COLO668 (cell line): ENCODE measurements around the gene CDSN.
"Not testable (repeated sequence)": the region's sequence is repeated elsewhere in the genome, so short reads cannot be mapped to it uniquely, and the experiment has no call there.

Source experiments
- DNase-seq: peaks from one replicate; lab custom pipeline; 2025; ENCODE audit not compliant: unreplicated experiment; lab: John Stamatoyannopoulos, UW

The CDSN gene, protein sequence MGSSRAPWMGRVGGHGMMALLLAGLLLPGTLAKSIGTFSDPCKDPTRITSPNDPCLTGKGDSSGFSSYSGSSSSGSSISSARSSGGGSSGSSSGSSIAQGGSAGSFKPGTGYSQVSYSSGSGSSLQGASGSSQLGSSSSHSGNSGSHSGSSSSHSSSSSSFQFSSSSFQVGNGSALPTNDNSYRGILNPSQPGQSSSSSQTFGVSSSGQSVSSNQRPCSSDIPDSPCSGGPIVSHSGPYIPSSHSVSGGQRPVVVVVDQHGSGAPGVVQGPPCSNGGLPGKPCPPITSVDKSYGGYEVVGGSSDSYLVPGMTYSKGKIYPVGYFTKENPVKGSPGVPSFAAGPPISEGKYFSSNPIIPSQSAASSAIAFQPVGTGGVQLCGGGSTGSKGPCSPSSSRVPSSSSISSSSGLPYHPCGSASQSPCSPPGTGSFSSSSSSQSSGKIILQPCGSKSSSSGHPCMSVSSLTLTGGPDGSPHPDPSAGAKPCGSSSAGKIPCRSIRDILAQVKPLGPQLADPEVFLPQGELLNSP

DNA sequence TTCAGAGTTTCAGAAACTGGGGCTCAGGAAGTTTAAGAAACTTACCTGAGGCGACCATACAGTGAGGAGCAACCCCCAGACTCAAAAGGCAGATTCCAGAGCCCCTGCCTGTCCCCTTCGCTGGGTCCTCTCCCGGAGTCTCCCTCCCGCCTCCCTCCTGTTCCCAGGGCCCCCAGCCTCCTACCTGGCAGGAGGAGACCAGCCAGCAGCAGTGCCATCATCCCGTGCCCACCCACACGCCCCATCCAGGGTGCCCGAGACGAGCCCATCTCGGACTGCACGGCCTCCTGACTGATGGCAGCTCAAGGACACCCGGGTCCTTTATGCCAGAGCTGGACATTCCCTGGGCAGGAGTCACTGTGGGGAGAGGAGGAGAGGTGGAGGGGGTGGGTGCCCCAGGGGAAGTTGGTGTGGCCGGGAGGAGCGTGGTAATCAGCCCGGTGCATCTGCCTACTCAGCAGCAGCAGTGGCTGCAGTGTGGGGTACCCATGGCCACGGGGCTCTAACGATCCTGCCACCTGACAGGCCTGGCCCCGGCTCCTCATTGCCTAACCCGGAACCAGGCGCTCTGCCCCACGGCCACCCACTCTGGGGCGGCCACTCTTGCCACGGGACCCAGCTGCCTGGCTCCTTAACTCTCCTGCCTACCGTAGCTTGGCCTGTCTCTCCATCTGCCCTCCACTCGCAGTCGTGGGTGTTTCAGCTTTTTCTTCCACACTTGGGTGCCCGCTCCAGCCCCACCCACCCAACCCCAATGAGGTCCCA is at the start of gene CDSN:
CDSN (minus strand) TSS at position 296 of the 765 bp plus-strand sequence; CDS start at position 269, 27 bp downstream.
- DNase-seq, result no peak

DNA sequence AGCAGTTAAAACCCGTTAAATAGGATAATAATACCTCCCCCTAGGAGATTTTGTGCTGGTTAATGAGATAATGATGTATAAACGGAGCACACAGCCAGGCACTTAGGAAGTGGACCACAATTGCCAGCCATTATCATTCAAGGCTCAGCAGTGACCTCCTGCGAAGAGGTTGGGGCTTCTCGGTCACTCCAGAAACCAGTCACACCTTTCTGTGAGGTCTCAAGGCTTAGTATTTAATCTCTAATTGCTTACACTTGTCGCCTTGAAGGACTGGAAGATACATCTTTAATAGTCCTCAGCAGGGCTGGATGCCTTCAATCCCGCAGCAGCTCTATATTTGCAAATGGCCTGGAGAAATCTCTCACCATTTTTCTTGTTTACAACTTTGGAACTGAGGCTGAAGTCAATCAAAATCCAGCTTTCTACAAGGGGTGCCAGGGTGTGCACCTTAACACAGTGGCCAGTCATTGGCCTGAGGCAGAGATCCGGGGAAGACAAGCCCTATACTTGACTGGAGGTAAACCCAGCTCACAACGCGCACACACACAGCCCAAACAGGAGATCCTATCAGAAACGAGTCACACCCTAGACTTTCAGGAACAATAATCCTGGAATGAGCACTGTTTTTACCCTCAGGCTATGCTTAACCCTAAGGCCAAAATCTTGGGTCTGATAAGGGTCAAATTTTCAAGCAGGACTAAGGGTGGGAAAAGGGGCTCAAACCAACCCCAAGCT is 49.0 kb upstream of the CDSN start:
- DNase-seq, result no peak

DNA sequence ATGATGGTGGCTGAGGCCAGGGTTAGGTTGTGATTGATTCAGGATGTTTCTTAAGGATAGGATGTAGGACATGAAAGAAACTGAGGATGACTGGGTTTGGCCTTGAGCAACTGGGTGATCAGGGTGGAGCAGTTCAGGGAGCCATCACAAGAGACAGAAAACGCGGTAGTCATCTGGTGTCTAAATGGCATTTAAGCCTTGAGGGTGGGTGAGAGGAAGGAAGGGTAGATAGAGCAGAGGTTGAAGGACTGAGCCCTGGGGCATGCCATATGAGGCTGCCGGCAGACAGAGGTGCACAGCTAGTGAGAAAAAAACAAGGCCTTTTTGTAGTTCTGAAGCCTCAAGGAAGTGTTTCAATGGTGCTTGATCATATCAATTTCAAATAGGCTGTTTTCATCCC is 48.4 kb upstream of the CDSN start:
- DNase-seq, result no peak

GRCh38 chr6:31165986-31166385 is 45.7 kb upstream of the CDSN start:
- DNase-seq, result no peak

- DNase-seq, result not testable (repeated sequence)
Measured at GRCh38 chr6:31165064-31165832, 45.0 kb upstream of the CDSN start.

DNA sequence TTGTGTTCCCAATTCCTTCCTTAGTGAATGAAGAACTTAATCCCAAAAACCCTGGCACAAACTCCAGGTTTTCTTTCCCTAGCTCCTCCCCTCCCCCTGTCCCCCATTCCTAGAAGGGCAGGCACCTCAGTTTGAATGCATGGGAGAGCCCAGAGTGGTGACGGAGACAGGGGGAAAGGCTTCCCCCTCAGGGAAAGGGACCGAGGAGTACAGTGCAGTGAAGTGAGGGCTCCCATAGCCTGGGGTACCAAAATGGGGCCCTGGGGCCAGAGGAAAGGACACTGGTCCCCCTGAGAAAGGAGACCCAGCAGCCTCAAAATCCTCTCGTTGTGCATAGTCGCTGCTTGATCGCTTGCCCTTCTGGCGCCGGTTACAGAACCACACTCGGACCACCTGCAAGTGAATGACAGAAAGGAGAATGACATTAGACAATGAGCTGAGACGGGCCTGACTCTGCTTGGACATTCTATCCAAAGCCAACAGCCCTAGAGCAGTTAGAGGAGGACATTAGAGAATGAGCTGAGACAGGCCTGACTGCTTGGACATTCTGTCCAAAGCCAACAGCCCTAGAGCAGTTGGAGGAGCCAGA is 44.3 kb upstream of the CDSN start:
- DNase-seq, result not testable (repeated sequence)

GRCh38 chr6:31163922-31164321 is 43.7 kb upstream of the CDSN start:
- no peak for DNase-seq

DNA sequence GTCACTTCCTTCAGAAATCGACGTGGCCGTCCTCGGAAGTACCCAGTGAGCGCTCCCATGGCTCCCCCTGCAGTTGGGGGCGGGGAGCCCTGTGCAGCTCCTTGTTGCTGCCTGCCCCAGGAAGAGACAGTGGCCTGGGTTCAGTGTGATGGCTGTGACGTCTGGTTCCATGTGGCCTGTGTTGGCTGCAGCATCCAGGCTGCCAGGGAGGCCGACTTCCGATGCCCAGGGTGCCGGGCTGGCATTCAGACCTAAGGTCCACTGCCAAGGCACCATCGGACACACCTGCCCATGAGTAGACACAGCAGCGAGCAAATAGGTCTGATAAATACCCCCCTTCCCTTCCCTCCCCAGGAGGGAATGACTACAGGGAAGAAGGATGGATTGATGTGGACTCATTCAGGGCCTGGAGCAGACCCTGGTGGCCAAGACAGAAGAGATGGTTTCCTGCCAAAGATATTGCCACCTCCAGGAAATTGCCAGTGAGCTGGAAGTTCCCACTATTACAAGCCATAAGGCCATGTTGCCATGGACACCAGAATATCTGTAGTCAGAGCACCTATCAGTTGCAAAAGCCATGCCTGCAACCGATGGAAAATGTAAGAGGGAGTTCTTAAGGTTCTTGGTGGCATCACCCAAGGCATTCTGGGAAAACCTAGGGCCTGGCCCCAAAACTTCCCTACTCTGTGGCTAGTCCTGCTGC is 42.4 kb upstream of the CDSN start:
- no peak for DNase-seq

DNA sequence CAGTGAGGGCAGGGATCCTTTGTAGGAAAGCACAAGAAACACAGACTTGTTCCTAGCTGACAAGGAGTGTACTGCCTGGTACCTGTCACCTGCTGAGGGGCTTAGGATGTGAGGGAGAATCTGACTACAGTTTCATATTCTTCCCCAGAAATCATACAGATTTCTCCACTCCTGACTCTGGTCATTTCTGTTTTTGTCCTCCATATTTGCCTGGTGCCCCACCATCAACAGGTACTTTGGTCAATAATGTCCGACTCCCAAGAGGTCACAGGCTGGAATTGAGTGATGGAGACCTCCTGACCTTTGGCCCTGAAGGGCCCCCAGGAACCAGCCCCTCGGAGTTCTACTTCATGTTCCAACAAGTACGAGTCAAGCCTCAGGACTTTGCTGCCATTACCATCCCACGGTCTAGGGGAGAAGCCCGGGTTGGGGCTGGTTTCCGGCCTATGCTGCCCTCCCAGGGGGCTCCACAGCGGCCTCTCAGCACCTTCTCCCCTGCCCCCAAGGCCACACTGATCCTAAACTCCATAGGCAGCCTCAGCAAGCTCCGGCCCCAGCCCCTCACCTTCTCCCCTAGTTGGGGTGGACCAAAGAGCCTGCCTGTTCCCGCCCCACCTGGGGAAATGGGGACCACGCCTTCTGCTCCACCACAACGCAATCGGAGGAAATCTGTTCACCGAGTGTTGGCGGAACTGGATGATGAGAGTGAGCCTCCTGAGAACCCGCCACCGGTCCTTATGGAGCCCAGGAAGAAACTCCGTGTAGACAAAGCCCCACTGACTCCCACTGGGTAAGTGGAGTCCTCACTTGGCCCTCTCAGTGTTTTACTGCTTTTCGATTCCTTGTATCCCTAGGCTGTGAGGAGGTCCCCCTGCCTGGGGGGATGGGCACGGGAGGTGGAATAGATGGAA is 41.2 kb upstream of the CDSN start:
- no peak for DNase-seq

GRCh38 chr6:31158863-31159855 is 38.9 kb upstream of the CDSN start:
- DNase-seq, result peak; percentile 40

DNA sequence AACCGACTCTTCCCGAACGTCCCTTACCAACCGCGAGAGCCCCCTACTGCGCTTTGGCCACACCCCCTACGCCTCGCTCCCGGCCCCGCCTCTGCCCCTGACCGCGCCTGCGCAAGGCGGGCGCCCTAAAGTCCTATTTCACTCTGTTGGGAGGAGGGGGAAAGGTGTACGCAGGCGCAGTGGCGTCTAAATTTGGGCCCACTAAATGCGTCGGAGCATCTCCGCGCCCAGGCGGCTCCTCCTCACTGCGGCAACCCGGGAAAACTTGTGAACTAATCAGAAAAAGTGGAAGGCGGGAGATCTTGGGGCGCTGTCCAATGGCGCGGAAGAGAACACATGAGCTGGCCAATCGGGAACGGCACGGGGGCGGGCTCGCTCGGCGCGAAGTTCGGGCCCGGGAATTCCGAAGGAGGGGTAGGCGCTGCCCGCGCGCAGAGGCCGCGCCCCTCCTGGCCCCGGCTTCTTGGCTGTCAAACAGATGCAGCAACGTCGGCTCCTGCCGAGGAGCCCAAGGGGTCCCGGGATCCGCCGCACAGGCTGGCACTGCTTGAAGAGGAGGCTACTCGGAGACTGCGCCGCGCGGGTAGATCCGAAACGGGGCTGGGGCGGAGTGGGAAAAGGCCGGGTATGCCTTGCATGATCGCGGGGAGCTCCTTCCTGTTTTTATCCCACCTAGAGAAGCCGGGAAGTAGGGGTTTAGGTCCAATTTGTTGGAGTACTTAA is 38.1 kb upstream of the CDSN start, which contains the start of gene TCF19:
TCF19 (plus strand) TSS at position 450 of the 723 bp plus-strand sequence. CDS start 881 bp downstream, outside the sequence.
- peak; percentile 94 for DNase-seq

DNA sequence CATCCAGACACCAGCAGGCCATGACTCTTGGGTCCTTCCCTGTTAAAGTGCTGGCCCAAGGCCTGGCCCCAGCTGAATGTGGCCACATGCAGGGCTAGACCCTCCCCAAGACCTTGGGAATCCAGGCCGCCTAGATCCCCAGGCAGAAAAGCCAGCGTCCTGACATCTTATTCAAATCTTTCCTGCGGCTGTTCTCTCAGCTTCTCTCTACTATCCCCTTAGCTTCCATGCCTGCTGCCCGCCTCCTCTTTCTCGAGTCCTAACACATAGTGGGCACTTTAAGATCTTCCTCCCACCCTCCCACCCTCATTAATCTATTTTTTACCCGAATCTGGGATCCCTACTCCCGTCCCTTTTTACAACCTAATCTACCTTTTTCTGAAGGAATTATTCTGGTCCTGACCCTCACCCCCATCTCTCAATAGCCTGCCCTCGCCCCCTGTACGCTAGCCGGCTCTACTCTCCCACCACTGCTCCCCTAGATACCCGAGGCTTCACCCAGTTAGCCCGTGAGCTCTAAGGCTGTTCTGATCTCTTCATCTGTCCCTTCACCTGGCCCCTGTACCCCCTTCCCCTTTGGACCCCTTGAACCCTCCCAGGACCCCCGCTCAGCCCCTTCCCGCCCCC is 37.4 kb upstream of the CDSN start, which contains the start of gene CCHCR1:
CCHCR1 (minus strand) TSS at position 290 of the 627 bp plus-strand sequence; CDS start at position 88, 202 bp downstream.
- no peak for DNase-seq

GRCh38 chr6:31156641-31157040 is 36.4 kb upstream of the CDSN start:
- DNase-seq, result no peak

DNA sequence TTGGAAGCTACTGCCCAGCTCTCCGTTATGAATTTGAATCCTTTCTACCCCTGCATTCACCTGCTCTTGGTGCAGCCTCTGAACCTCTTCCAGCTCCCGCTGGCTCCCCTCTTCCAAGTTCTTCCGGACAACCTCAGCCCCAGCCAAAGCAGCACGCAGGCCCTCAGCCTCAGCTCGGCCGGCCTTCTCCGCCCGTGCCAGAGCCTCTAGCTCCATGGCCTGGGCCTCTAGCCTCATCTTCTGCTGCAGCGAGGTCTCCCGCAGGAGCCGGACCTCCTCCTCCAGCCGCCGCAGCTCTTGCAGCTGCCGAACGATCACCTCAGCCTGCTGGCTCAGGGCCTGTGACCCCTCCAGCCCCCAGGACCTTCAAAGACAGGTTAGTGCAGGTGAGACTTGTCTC is 34.2 kb upstream of the CDSN start:
- DNase-seq, result no peak

GRCh38 chr6:31152781-31153180 is 32.5 kb upstream of the CDSN start:
- peak; percentile 2 for DNase-seq
